ENCODE results near the gene CELA3A.
"Not testable (repeated sequence)": the region's sequence is repeated elsewhere in the genome, so short reads cannot be mapped to it uniquely, and the experiment has no call there.

CELA3A gene

DNA sequence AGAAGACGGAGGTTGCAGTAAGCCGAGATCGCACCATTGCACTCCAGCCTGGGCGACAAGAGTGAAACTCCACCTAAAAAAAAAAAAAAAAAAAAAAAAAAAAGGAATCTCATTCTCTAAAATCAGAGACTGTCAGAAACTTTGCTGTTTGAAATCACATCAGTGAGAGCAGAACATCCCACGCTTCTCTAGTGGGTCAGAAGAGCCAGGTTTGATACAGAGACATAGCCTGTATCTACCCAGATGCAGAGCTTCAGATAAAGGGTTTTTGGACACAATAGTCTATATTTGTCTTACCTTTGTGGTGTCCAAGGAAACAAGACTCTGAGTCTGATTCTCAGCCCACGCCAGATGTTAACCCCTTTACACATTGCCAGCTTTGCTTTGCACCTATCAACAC is 19.6 kb downstream of the CELA3A start:
- DNase-seq: no peak

DNA sequence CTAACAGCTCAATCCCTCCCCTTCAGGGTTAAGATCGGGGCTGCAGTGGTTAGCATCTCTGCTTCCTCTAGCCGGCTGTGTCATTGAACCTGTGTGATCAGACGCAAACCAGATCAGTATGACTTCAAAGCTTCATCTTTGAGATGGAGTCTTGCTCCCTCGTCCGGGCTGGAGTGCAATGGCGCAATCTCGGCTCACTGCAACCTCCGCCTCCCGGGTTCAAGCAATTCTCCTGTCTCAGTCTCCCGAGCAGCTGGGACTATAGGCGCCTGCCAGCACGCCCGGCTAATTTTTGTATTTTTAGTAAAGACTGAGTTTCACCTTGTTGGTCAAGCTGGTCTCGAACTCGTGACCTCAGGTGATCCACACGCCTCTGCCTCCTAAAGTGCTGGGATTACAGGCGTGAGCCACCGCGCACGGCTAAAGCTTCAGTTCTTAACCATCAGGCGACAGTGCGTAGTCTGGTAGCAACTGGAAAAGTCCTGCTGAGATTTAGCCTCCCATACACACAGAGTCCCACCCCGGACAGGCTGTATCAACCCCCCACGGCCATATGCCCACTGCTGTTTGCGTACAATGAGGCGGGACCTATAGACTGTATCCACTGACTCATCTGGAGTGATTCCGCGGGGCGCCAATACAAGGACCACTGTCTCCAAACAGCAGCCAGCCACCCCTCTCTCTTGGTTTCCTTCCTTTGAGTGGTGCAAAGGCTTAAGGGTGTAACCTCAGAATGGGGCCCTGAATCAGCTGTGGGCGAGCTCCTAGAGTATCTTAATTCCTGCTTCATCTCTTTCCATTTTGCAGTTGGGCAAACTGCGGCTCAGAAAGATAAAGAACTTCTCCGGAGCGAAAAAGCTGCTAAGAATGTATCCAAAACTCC is 23.3 kb downstream of the CELA3A start:
- DNase-seq: peak; percentile 81

DNA sequence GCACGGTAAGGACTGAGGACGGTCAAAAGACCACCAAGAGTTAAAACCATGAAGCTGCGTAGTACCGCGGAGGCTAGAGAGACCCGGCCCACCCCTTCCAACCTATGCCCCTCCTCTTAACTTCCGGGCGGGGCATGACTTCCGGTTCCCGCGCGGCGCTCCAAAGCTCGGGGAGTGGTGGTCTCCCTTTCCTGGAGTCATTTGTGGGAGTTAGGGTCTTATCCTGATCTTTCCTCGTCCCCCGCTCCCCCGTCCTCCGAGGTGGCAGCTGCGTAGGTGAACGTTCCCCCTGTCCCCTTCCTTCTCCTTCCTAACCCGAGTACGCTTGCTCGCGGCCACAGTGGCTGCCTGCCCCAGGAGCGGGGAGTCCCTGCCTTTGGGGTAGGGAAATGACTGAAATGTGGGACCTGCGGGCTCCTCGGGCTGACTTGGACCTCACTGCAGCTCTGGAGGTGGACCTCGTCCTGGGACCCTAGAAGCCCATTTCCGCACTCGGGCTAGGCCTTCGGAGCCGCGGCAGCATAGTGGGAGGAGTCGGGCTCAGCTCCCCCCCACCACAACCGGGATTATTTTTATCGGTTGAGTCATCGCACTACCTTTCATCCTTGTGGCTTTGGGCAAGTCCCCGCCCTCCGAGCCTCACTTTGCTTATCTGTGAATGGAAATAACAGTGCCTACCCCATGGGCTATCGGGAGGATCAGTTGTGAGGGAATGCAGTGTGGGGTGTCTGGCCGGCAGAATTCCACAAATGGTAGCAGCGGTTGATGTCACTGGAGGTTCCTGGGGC is 24.1 kb downstream of the CELA3A start:
- DNase-seq: peak; percentile 90

DNA sequence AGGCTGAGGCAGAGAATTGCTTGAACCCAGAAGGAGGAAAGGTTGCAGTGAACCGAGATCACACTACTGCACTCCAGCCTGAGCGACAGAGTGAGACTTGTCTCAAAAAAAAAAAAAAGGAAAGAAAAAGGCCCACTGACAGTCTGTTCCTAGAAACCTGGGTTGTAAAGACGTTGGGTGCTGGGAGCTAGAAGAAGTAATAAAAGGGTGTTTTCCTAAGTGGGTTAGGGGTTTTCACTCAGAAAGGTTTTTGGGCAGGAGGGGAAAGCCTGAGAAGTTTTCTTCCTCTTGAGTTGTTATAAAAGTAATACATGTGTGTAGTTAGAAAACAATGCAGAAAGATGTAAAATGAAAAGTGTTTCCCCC is 25.4 kb downstream of the CELA3A start:
- no peak for DNase-seq

DNA sequence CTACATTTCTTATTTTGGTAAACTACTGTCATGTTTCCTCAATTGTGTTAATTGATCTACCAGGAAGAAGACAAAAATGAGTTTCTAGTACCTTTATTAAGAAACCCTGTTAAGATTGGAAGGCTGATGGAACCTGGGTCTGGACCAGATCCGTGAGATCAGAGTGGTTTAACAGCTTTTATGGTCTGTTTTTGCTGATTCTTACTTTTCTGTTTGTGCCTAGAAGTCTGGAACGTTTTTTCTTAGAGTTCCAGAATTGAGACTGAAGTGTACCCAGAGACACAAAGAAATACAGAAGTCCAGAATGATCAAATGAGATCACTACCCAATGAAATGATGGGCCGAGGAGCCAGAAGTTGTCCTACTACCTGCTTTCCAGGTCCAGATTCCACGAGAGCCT is 28.6 kb downstream of the CELA3A start:
- no peak for DNase-seq

DNA sequence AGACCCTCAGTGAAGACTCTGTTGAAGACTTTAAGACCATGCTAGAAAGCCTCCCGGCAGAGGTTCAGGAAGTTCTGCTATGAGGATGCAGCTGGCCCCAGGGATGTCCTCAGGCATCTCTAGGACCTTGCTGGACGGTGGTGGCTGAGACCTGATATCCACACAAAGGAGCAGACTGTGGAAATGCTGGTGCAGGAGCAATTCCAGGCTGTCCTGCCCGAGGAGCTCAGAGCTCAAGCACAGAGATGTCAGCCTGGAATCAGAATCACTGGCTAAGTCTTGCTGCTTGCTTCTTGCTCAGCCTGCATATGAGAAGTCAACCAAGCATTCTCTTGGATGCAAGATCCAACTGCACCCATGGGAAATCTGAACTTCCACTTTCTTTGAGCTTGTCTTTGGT is 29.0 kb downstream of the CELA3A start:
- DNase-seq: no peak

DNA sequence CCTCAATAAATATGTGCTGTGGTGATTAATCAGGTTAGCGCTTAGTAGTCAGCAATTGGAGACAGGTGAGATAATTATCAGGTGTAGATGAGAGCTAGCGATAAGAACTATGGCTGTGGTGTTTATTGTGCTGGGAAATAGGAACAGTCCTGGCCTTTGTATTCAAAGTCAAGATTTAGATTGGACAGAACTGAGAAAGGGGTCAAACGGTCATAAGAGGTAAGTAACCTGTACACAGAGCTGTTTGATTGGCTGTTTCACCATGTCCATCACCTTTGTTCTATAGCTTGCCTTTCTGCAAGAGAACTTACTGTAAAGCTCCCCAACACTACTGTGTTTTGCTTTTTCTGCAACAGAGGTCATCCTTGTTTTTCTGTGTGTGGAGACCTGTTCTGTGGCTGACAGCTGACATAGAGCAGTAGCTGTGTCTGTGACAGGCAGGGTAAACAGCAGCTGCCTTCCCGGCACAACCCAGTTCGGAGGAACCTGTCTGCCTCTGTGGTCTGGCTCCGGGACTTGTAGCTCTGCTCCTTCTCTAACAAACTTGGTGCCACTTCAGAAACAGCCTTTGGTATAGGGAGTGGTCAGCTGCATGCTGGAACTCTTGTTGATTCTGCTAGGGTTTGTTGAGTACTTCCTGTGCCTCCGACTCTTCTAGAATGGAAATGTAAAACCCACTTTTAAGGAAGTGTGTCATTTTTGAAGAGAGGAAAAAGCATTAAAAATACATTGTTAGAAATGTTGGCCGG is 29.9 kb downstream of the CELA3A start:
- DNase-seq: peak; percentile 42

DNA sequence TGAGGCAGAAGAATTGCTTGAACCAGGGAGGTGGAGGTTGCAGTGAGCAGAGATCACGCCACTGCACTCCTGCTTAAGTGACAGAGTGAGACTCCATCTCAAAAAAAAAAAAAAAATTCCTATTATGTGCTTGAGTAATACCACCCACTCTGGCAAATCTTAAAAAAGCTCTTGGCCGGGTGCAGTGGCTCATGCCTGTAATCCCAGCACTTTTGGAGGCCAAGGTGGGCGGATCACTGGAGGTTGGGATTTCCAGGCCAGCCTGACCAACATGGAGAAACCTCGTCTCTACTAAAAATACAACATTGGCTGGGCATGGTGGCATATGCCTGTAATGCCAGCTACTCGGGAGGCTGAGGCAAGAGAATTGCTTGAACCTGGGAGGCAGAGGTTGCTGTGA is 33.4 kb downstream of the CELA3A start:
- not testable (repeated sequence) for DNase-seq

DNA sequence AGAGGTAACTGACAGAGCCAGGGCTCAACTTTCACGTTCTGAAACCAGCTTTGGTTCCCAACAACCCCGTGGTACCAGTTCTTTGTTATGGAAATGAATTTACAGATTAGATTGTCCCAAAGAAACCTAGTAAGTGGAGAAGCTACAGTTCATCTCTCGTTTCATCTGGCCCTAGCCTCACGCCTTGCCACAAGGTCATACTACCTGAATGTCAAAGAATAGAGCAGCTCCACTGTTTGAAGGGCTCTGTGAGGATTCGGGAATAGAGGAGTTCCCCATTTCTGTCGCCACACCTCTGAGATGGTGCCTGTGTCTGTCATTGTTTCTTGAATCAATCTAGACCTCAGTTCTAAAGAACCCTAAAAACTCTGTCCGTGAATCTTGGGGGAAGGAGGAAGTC is 36.1 kb downstream of the CELA3A start:
- no peak for DNase-seq

DNA sequence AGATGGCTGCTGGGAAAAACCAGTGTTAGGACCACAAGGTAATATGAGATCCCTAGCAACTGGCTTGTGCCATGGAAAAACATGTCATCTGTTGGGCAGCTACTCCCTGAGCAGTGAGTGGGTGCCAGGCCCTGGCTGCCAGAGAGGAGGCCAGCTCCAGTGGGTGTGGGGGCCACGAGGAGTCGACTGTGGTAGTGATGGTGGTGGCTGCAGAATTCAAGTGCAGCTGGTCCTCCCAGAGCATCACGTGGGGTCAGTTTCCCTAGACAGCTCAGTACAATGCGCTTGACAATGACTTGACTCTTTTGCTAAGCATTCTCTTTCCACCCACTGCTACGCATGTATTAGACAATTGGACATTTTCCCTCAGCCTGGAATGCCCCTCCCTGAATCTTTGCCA is 36.6 kb downstream of the CELA3A start:
- no peak for DNase-seq

DNA sequence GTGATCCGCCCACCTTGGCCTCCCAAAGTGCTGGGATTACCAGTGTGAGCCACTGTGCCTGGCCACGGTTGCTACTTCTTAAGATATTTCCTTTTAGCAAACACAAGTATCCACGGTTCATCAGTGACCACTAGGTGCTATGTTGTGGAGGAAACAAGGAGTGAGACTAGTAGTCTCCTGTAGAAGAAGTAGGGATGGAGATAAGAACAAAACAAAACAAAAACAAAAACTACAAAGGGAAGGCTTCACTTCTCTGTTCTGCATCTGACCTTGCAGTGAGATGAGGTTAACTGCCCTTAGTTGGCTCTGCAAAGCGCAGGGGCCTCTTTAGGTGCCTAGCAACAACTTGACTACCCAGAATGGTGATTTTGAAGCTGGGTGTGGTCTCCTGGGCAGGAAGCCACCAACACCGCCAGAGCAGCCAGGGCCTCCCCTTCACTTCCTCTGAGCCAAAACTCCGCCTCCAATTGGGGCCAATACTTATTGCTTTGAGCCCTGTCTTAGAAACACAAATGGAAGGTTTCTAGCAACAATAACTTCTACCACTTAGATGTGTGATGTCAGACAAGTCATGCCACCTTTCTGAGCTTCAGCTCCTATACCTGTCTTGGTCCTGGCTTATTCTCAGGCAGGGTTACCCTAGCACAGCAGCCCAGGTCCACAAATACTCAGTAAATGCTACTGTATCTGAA is 38.3 kb downstream of the CELA3A start:
- DNase-seq: peak; percentile 97

DNA sequence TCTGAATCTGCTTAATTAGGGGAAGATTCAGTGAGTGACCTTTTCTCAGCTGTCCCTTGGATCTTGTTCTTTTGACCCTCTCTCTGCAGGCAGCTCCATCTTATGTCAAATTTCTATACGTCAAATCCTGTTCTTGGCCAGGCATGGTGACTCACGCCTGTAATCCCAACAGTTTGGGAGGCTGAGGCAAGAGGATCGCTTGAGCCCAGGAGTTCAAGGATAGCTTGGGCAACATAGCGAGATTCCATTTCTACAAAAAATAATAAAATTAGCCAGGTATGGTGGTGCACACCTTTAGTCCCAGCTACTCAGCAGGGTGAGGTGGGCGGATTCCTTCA is 38.8 kb downstream of the CELA3A start:
- DNase-seq: no peak

DNA sequence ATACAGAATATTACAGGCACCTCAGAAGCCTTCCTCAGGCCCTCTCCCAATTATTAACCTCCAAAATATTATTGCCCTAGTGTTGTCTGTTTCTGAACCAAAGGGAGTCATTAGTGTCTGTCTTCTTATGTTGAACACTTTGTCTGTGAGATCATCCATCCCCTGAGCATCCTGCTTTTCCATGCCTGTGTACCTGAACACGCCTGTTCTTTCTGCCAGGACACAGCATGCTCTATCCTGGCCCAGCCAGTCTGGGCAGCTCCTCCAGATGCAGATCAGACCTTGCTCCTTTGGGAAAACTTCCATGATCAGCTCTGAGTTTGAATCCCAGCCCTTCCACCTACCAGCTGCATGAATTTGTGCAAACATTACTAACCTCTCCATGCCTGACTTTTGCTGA is 40.0 kb downstream of the CELA3A start:
- no peak for DNase-seq

DNA sequence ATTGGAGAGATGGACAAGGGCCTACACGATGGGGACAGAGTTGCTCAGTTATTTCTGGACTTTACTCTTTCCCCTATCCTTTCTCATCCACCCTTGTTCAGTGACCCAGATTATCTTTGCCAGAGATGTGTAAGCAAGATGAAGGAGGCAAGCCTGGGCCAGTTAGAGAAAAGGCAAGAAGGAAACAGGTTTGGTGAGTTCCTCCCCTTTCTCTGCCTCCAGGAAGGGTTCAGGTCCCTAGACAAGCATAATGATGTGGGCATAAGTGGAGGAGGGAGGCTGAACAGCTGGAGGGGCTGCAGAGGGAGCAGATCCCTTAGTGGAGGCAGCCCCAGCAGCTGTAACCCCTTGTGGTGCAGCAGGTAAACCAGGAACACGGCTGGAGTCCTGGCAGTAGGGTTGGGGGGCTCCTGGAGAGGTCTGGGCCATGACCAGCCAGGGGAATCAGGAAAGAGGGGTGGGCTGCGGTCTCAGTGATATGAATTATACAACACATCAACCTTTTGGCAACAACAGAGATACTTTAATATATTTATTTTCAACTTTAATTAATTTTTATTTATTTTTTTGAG is 41.8 kb downstream of the CELA3A start:
- DNase-seq: no peak

DNA sequence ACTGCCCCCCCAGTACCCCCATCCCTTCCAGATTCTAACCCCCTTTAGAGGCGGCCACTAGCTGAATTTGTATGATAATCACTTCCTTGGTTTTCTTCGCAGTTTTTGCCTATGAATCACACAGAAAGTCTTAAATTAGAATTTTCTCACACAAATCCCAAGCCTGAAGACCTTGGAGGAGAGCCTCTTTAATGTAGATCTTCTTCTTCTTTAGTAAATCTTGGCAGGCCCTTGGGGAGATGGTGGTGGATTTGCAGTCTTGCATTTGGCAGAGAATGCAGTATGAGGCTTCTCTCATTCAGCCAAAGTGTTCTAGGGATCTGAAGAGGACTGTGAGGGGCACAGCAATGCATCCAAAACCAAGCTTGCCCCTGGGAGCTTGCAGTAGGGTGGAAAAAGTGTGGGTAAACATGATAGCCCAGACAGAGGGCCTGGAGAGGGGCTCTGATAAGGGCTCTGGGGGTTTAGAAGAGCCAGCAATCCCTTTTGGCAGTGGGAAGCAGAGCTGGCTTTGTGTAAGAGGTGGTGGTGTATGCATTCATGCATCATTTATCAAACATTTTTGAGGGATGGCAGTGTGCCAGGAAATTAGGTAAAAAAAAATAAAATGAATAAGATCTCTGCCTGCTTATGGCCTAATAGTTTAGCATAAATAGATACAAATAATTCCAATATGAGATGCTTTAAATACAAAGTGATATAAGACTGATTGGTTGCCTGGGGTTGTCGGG is 43.4 kb downstream of the CELA3A start:
- DNase-seq: no peak

DNA sequence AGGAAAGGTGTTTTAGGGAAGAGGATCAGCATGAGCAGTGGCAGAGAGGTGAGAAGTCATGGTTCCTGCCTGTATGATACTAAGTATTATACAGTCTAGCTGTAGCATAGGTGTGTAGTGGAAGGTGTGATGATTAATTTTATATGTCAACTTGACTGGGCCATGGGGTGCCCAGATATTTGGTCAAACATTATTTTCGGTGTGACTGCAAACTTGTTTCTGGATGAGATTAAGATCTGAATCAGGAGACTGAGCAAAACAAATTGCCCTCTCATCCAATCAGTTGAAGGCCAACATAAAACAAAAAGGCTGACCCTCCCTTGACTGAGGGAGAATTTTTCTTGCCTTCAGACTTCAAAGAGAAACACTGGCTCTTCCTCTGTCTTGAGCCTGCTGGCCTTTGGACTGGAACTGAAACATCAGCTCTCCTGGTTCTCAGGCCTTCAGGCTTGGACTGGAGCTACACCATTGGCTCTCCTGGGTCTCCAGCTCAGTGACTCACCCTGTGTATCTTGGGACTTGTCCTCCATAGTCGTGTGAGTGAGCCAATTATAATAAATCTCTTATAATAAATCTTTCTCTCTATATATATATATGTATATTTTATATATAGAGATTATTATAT is 44.3 kb downstream of the CELA3A start:
- no peak for DNase-seq

DNA sequence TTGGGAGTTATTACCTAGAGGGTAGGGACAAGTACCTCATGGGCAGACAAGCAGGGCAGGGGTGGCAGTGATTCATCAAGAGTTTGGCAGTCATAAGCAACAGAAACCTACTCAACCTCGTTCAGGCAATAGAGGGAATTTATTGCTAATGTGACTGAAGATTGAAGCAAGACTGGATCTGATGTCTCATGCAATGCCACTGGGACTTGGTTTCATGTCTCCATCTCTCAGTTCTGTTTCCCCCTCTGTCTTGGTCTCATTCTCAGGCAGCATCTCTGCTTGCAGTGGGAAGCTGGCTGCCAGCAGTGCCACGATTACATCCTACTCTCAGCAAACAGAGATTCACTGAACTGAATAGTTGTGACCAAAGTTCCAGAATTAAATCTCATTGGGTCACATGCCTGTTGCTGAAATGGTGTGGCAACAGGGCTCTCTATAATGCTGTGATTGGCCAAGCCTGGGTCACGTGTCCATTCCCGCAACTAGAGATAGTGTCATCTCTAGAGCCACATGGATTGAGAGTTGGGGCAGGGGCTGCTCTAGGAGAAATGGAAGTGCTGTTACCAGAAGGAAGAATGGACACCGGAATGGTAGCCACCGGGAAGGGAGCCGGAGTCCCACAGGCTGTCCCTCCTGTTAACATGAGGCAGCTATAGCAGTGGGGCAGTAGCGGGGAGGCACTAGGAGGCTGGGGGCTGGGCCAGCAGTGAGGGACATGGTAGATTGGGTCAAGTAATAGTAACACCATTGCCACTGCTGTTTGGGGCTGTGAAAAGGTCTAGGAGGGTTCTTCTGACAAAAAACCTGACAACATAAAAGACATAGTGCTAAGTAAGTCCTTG is 47.1 kb downstream of the CELA3A start:
- DNase-seq: no peak

DNA sequence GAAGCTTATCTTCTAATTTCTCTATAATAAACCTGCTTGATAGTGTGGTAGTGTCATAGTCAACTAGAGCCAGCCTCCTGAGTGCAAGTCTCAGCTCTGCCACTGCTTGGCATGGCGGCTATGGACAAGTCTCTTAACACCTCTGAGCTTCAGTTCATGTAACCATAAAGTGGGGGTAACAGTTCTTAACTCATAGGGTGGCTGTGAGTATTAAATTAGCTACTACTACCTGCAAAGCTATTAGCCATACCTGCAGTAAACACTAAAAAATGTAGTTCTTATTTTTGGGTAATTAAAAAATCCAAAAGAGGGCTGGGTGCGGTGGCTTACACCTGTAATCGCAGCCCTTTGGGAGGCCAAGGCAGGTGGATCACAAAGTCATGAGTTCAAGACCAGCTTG is 48.9 kb downstream of the CELA3A start:
- DNase-seq: no peak

DNA sequence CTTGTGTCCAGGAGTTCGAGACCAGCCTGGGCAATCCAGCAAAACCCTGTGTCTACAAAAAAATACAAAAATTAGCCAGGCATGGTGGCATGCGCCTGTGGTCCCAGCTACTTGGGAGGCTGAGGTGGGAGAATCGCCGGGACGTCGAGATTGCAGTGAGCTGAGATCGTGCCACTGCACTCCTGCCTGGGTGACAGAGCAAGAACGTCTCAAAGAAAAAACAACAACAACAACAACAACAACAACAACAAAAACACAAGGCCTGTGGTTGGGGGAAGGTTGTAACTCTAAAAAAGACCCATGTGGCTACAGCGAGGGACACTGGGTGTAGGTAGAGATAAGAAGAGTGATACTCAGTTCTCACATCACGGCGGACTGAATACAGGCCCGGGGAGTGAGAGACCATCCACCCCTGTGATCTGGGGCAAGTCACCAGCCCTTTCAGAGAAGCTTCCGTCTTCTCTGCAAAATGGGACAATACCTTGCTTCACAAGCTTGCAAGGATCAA is 50.2 kb downstream of the CELA3A start:
- no peak for DNase-seq
